ENCODE results near the gene PPARGC1A. TPM values are rescaled to one million over a fixed set of nuclear protein-coding genes. Genes with fewer than 3 reads are reported as not detected.

Gene PPARGC1A
- total RNA-seq, 3 donors from 2014 or later: 4.0 to 7.9 (median 6.1) TPM

GRCh38 chr4:23875317-23875716 is 14.5 kb downstream of the PPARGC1A start:
- Histone ChIP-seq H3K4me1 (no peaks in the 10 kb centered on the region), H3K9me3 (no peaks in the 10 kb centered on the region), H3K4me3 (no peak overlapping the region), H3K36me3 (no peaks in the 10 kb centered on the region), H3K27ac (no peak overlapping the region), H3K27me3 (no peaks in the 10 kb centered on the region)
- no peak for DNase-seq (ENCODE audit: low spot score in 2 of 2)
- TF ChIP-seq CTCF (IDR thresholded peaks at IDR 0.05): no peak
- intact Hi-C loops (cut with DNase I; ENCODE audit: low total_unique reads): no loop called here

DNA sequence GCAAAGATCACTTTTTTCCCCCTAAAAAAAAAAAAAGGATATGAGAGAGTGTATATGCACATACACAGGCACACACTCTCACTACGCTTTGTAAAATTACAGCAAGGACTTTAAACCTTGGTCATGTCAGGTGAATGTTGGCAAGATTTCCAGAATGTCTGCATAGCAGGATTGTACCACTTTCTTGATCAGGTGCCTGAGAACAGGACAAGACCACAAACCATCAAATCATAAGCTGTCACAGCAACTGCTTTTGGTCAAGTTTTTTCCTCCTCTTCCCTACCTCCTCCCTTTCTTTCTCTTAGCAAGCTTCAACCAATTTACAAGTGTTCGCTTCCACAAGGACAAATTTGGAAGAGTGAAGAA is 15.3 kb downstream of the PPARGC1A start:
- H3K4me1 ChIP-seq: no peaks in the 10 kb centered on the region
- H3K36me3 ChIP-seq: no peaks in the 10 kb centered on the region
- no peaks in the 10 kb centered on the region for H3K27me3 ChIP-seq
- H3K27ac ChIP-seq: no peak overlapping the region
- DNase-seq (ENCODE audit: low spot score in 2 of 2): no peak
- H3K9me3 ChIP-seq: no peaks in the 10 kb centered on the region
- intact Hi-C loops (cut with DNase I; ENCODE audit: low total_unique reads): no loop called here
- no peak overlapping the region for H3K4me3 ChIP-seq
- TF ChIP-seq POLR2AphosphoS5 (IDR thresholded peaks at IDR 0.05) (no peak), POLR2A (IDR thresholded peaks at IDR 0.05) (no peak), CTCF (IDR thresholded peaks at IDR 0.05) (no peak)

- no peak for TF ChIP-seq POLR2AphosphoS5 (IDR thresholded peaks at IDR 0.05)
- TF ChIP-seq POLR2A (IDR thresholded peaks at IDR 0.05): no peak
- no peak for TF ChIP-seq CTCF (IDR thresholded peaks at IDR 0.05)
- intact Hi-C loops (cut with DNase I; ENCODE audit: low total_unique reads): no loop called here
These were observed 15.9 kb downstream of the PPARGC1A start for GRCh38 chr4:23873717-23874535.

GRCh38 chr4:23871426-23871825 is 18.4 kb downstream of the PPARGC1A start:
- H3K4me3 ChIP-seq: no peak overlapping the region
- H3K9me3 ChIP-seq: no peaks in the 10 kb centered on the region
- no peaks in the 10 kb centered on the region for H3K27me3 ChIP-seq
- intact Hi-C loops (cut with DNase I; ENCODE audit: low total_unique reads): no loop called here
- DNase-seq (ENCODE audit: low spot score in 2 of 2): no peak
- TF ChIP-seq POLR2A (IDR thresholded peaks at IDR 0.05) (no peak), POLR2AphosphoS5 (IDR thresholded peaks at IDR 0.05) (no peak), CTCF (IDR thresholded peaks at IDR 0.05) (no peak)
- no peaks in the 10 kb centered on the region for H3K4me1 ChIP-seq
- no peak overlapping the region for H3K27ac ChIP-seq
- no peaks in the 10 kb centered on the region for H3K36me3 ChIP-seq

More at GRCh38 chr4:23873717-23874535, 15.9 kb downstream of the PPARGC1A start:
- H3K4me1 ChIP-seq: no peaks in the 10 kb centered on the region
- H3K27me3 ChIP-seq: no peaks in the 10 kb centered on the region
- no peak for DNase-seq (ENCODE audit: low spot score in 2 of 2)
- H3K27ac ChIP-seq: no peak overlapping the region
- H3K9me3 ChIP-seq: no peaks in the 10 kb centered on the region
- no peak overlapping the region for H3K4me3 ChIP-seq
- no peaks in the 10 kb centered on the region for H3K36me3 ChIP-seq

- intact Hi-C loops (cut with DNase I; ENCODE audit: low total_unique reads): no loop called here
- no peak overlapping the region for H3K27ac ChIP-seq
- DNase-seq (ENCODE audit: low spot score in 2 of 2): no peak
These were observed 23.3 kb downstream of the PPARGC1A start for GRCh38 chr4:23866450-23867075.

More at GRCh38 chr4:23866450-23867075, 23.3 kb downstream of the PPARGC1A start:
- no peaks in the 10 kb centered on the region for H3K4me1 ChIP-seq
- H3K36me3 ChIP-seq: no peaks in the 10 kb centered on the region
- no peaks in the 10 kb centered on the region for H3K27me3 ChIP-seq
- H3K9me3 ChIP-seq: no peaks in the 10 kb centered on the region
- H3K4me3 ChIP-seq: no peak overlapping the region
- no peak for TF ChIP-seq POLR2A (IDR thresholded peaks at IDR 0.05)
- TF ChIP-seq CTCF (IDR thresholded peaks at IDR 0.05): no peak
- TF ChIP-seq POLR2AphosphoS5 (IDR thresholded peaks at IDR 0.05): no peak
